ENCODE measurements around the gene PLXDC2. TPM values are rescaled to one million over a fixed set of nuclear protein-coding genes. Genes with fewer than 3 reads are reported as not detected.

The PLXDC2 gene
- total and polyA plus RNA-seq, 2 donors from 2014 or later, result 11.9 to 42.1 TPM

GRCh38 chr10:19888061-19888660 lies 71.9 kb downstream of the PLXDC2 start:
- no peak for TF ChIP-seq CTCF (IDR thresholded peaks at IDR 0.05; ENCODE audit: borderline replicate concordance, extremely low read depth, insufficient read depth)
- no peak for DNase-seq
- H3K27me3 ChIP-seq (ENCODE audit: control insufficient read depth, insufficient read depth, low read length), result no peaks in the 10 kb centered on the region

GRCh38 chr10:19889256-19889655 lies 73.0 kb downstream of the PLXDC2 start:
- Histone ChIP-seq H3K27me3 (ENCODE audit: control insufficient read depth, insufficient read depth, low read length) (no peaks in the 10 kb centered on the region), H3K9ac (ENCODE audit: low read length in 3 of 3) (no peak overlapping the region), H3K4me1 (ENCODE audit: control insufficient read depth in 2 of 3, insufficient read depth in 2 of 3, low read depth in 1 of 3, low read length in 3 of 3) (peaks cover 0 to 15% (median 5%) of the 10 kb centered on the region in 3 donors), H3K4me3 (ENCODE audit: low read length in 3 of 3) (no peak overlapping the region), H3K27ac (ENCODE audit: low read depth in 2 of 2, low read length in 2 of 2) (no peak overlapping the region), H3K36me3 (ENCODE audit: control insufficient read depth in 2 of 3, insufficient read depth in 3 of 3, low read length in 3 of 3) (no peaks in the 10 kb centered on the region), H3K9me3 (ENCODE audit: control insufficient read depth in 2 of 3, insufficient read depth in 1 of 3, low read length in 3 of 3) (no peaks in the 10 kb centered on the region)
- TF ChIP-seq CTCF (IDR thresholded peaks at IDR 0.05; ENCODE audit: borderline replicate concordance, extremely low read depth, insufficient read depth), result no peak
- intact Hi-C loops (cut with DNase I), result no loop called here
- no peak for FAIRE-seq
- DNase-seq, result peak in 2 of 5 donors; percentile 45 to 69

More at GRCh38 chr10:19888061-19888660, 71.9 kb downstream of the PLXDC2 start:
- no peak overlapping the region for H3K4me3 ChIP-seq (ENCODE audit: low read length in 3 of 3)
- peaks cover 0 to 15% (median 5%) of the 10 kb centered on the region in 3 donors for H3K4me1 ChIP-seq (ENCODE audit: control insufficient read depth in 2 of 3, insufficient read depth in 2 of 3, low read depth in 1 of 3, low read length in 3 of 3)
- intact Hi-C loops (cut with DNase I), result no loop called here
- H3K9ac ChIP-seq (ENCODE audit: low read length in 3 of 3), result no peak overlapping the region
- no peak for FAIRE-seq
- no peaks in the 10 kb centered on the region for H3K9me3 ChIP-seq (ENCODE audit: control insufficient read depth in 2 of 3, insufficient read depth in 1 of 3, low read length in 3 of 3)
- no peak overlapping the region for H3K27ac ChIP-seq (ENCODE audit: low read depth in 2 of 2, low read length in 2 of 2)
- no peaks in the 10 kb centered on the region for H3K36me3 ChIP-seq (ENCODE audit: control insufficient read depth in 2 of 3, insufficient read depth in 3 of 3, low read length in 3 of 3)

GRCh38 chr10:19891429-19891828 lies 75.2 kb downstream of the PLXDC2 start:
- Histone ChIP-seq H3K4me3 (ENCODE audit: low read length in 3 of 3) (no peak overlapping the region), H3K27me3 (ENCODE audit: control insufficient read depth, insufficient read depth, low read length) (no peaks in the 10 kb centered on the region), H3K9ac (ENCODE audit: low read length in 3 of 3) (no peak overlapping the region), H3K4me1 (ENCODE audit: control insufficient read depth in 2 of 3, insufficient read depth in 2 of 3, low read depth in 1 of 3, low read length in 3 of 3) (peaks cover 2 to 15% (median 5%) of the 10 kb centered on the region in 3 donors), H3K36me3 (ENCODE audit: control insufficient read depth in 2 of 3, insufficient read depth in 3 of 3, low read length in 3 of 3) (no peaks in the 10 kb centered on the region), H3K27ac (ENCODE audit: low read depth in 2 of 2, low read length in 2 of 2) (no peak overlapping the region), H3K9me3 (ENCODE audit: control insufficient read depth in 2 of 3, insufficient read depth in 1 of 3, low read length in 3 of 3) (no peaks in the 10 kb centered on the region)
- intact Hi-C loops (cut with DNase I), result no loop called here
- no peak for FAIRE-seq
- DNase-seq, result no peak
- TF ChIP-seq CTCF (IDR thresholded peaks at IDR 0.05; ENCODE audit: borderline replicate concordance, extremely low read depth, insufficient read depth), result no peak

- Histone ChIP-seq H3K36me3 (ENCODE audit: control insufficient read depth in 2 of 3, insufficient read depth in 3 of 3, low read length in 3 of 3) (no peaks in the 10 kb centered on the region), H3K27me3 (ENCODE audit: control insufficient read depth, insufficient read depth, low read length) (no peaks in the 10 kb centered on the region), H3K9ac (ENCODE audit: low read length in 3 of 3) (no peak overlapping the region), H3K4me1 (ENCODE audit: control insufficient read depth in 2 of 3, insufficient read depth in 2 of 3, low read depth in 1 of 3, low read length in 3 of 3) (peaks cover 2 to 15% (median 5%) of the 10 kb centered on the region in 3 donors), H3K9me3 (ENCODE audit: control insufficient read depth in 2 of 3, insufficient read depth in 1 of 3, low read length in 3 of 3) (no peaks in the 10 kb centered on the region), H3K27ac (ENCODE audit: low read depth in 2 of 2, low read length in 2 of 2) (no peak overlapping the region), H3K4me3 (ENCODE audit: low read length in 3 of 3) (no peak overlapping the region)
- FAIRE-seq (no peak), DNase-seq (no peak)
- intact Hi-C loops (cut with DNase I), result no loop called here
- no peak for TF ChIP-seq CTCF (IDR thresholded peaks at IDR 0.05; ENCODE audit: borderline replicate concordance, extremely low read depth, insufficient read depth)
These were observed 76.0 kb downstream of the PLXDC2 start for GRCh38 chr10:19892270-19892669.

All from kidney (tissue), 14 donors.